HG03108 (cell line): ENCODE results near the gene TIMP4.

ENCODE experiments used
- ATAC-seq: cut with Tn5 transposase; IDR thresholded peaks from one replicate; pipeline ENCODE4 v1.9.1; 2021; ENCODE audit warnings: moderate library complexity; ENCODE audit not compliant: unreplicated experiment

The TIMP4 gene

DNA sequence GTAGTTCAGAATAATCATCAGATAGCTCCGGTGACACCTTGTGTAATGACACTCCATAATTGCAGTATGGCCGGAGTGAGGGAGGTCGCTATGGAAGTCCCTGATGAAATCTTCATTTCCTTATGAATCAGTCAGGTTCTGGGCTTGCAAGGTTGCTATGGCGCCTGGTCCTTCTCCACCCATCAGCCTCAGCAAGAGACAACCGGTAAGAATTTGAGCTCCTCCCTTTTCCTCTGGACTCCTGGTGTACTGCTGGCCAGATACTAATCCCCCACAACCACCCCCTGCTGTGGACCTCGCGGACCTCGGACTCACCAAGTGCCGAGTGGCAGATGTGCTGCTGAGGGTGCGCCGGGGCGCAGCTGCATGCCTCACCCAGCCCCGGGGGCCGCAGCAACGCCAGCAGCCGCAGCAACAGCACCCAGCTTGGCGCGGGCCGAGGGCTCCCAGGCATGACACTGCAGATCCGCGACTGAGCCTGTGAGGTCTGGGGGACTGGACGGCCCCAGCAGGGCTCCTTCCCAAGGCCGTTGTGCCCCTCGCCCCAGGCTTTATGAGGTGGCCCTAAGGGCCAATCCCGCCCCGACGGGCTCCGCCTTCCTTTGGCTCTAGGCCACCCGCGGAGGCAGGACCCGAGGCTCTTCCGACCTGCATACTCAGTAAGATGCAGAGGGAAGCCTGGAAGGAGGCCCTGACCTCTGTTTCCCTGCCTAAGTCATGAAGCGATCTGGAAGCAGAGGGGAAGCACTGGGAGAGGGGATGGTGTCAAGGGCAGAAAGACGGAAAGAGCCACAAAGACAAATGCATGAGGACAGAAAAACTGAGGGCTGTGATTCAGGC, at the start of gene TIMP4:
Gene TIMP4 (minus strand): TSS at position 526 of the 840 bp plus-strand sequence. CDS start 72 bp downstream, at position 454.
- ATAC-seq: no peak

DNA sequence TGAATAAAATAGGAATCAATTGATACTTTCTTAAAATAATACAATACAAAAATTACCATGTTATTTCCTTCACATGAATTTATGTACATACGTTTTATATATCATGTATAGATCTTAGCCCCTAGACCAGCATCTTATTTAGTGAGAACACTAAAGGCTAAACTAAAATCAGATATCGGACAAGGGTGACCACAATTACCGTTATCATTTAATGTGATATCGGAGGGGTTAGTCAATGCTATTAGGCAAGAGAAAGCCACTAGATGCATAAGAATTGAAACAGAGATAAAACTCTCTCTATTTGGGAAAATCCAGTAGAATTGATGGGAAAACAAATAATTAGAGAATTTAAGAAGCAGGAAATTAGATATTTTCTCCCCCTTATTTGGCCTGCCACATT, 46.5 kb upstream of the TIMP4 start:
- no peak for ATAC-seq

DNA sequence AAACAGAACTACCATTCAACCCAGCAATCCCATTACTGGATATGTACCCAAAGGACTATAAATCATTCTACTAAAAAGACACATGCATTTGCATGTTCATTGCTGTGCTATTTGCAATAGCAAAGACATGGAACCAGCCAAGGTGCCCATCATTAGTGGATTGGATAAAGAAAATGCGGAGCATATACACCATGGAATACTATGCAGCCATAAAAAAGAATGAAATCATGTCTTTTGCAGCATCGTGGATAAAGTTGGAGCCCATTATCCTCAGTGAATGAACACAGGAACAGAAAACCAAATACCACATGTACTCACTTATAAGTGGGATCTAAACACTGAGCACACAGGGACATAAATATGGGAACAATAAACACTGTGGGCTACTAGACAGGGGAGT, 43.1 kb upstream of the TIMP4 start:
- no peak for ATAC-seq

DNA sequence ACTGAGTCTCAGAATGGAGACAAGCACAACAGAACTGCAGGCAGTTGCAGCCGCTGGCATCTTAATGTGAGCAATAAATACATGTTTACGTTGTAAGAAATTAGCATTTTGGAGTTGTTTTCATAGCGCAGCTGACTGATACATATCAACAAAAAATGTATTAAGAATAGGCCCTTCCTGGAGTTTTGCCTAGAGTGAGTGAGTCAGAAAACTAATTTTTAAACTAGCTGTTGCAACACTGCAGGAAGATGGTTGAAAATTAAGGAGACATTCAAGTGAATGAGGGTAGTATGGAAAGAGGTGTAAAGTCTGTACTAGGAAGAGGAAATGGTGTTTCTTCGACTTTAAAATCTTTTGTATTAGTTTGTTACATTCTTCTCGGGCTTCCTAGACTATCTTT, 39.6 kb upstream of the TIMP4 start:
- no peak for ATAC-seq

DNA sequence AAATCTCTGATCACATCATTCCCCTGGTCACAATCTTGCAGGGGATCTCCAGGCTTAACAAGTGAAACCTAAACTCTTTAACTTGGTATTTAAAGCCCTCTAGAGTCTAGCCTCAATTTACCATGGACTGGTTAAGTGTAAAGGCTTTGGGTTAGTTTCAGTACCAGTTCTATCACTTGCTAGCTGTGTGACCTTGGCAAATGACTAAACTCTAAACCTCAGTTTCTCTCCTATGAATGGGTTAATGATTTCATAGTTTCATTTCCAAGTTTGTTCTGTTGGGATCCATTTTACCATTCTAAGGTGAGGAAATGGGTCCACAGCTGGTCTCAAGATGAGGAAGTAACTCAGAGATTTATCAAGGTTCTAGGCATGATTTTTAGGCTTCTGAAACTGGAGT, 38.8 kb upstream of the TIMP4 start:
- no peak for ATAC-seq

DNA sequence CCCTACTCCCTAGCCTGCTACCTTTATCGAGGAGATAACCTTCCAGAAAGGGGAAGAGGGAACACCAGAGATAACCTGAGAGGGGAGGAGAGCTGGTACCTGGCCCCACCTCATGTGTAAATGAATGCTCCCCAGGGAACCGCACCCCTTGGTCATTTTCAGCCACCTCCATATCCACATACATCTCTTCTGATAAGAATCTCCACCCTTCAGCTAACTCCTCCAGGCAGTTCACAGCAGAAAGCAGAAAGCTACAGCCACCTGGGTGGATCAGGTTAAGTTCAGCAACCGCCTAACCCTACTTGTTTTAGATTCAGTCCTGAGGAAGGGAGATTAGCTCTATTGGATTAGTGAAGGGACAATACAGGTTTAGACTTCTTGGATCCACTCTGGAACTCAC, 38.0 kb upstream of the TIMP4 start:
- ATAC-seq: no peak

DNA sequence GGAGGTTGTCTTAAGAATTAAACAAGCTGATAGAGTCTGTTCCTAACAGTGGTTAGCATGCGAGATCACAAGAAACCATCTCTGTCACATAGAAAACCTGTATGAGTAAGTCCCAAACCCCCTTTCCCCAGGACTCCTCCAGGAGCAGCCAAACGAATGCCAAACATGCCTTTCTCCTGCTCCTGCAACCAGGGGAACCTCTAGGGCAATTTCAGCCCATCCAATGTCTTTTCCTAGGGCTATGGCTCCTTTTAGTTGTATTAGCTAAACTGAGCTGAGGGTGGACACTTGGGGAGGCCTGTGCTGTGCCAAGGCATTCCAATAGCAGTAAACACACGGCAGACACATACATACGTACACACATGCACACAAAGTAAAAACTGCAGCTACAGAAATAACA, 36.5 kb upstream of the TIMP4 start:
- no peak for ATAC-seq

DNA sequence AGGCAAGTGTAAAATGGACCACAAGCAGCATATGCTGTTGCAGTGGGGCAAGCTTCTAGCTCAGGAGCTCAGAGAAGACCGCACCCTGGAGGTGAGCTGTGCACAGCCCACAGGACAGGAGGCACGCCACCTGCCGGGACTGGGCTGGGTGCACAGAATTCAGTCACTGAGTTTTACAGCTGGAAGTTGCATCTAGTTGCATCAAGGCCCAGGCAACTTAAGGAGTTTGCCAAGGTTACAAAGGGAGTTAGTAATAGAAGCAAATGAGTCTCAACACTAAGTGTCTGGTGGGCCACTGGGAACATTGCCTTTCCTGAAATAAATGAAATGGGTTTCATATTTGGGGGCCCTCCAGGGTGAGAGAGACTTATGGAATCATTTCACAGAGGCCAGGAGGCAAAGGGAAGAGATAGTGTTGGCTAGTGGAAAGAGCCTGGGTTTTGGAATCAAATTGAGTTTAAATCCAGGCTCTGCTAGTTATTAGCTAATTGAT, 36.0 kb upstream of the TIMP4 start:
- ATAC-seq: peak; percentile 59

DNA sequence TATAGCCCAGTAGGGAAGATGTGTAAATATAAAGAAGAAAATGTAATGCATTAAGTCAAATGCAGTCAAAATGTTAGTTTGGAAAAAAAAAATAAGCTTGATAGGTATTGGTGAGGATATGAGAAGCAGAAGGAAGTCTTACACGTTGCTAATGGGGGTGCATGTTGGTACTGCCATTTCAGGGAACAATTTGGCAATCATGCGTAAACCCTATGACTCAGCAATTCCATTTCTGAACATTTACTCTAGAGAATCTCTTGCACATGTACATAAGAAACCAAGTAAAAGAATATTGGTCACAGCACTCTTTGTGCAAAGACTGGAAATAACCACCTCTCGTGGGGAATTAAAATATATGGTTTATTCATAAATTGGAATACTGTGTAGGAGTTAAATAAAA, 35.5 kb upstream of the TIMP4 start:
- peak; percentile 26 for ATAC-seq

DNA sequence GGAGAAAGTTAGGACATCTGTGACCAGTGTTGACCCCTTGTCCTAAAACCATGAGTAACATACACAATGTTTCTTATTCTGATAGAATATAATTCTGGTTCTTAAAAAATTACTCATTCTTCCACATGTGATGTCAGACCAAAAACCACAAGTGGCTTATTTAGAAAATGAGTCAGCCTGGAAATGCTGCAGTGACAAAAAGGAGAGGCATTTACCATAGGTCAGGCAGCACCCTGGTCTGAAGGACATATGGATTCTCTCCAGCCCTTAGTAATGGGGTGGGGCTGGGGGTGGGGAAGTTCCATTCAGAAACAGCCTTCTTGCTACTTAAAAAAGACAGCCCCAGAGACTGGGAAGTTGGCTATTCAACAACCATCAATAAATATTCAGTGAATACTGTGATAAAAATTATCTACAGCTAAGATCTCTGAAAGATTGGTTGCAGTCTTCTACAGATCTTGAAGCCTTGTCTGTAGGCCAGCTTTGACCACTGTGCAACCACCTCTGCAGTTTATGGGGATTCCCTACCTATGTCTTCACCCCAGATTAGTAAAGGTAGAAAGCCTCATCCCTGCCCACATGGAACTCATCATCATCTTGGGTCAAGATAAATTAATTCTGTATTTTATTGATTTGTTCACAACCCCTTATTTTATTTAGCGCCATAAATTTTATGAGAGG, 34.9 kb upstream of the TIMP4 start:
- peak; percentile 48 for ATAC-seq

DNA sequence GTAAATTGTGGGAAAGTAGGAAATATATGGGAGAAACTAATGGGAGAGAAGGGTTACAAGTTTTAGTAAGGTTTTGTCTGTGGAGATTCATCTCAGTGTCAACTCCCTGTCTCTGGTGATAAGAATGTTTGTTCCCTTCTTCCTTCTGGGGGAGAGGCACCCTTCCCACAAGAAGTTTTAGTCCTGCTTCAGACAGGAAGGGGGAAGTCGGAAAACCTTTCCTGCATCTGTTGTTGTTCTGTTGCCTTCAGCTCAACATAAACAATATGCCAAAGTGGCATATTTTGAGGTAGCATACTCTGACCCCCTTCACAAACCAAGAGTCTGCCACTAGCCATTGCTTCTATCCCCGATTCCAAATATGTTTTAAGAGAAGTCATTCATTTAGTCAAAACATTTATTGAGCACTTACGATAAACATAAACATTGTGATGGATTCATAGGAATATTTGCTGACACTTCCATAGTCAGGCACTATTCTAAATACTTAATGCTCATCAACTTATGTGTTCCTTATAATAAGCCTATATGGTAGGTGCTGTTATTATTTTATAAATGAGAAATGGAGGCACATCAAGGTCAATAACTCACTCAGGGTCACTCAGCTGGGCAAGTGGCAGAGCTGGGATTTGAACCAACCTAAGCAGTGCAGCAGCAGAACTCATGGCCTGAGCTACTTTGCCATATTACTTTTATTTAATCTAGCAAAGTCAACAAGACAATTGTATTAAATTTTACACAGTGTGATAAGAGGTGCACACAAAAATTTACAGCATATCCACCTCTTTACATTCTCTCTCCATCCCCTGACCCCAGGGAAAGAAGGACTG, 34.2 kb upstream of the TIMP4 start:
- ATAC-seq: no peak

DNA sequence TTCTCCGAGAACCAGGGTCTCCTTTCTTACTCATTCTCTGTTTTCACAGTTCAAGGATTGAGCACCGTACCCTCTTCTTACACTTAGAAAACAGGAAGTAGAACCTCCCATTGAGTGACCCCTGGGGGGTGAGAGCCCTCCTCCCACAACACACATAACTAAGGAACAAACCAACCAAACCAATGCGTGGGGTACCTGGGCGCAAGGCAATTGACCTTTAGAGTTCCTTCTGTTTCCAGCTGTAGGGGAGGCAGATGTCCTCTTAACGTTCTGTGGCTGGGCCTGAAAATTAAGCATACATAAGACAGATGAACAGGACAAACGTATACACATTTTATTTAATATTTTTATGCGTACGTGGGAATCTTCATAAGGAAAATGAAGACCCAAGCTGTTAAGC, 33.5 kb upstream of the TIMP4 start:
- ATAC-seq: no peak

DNA sequence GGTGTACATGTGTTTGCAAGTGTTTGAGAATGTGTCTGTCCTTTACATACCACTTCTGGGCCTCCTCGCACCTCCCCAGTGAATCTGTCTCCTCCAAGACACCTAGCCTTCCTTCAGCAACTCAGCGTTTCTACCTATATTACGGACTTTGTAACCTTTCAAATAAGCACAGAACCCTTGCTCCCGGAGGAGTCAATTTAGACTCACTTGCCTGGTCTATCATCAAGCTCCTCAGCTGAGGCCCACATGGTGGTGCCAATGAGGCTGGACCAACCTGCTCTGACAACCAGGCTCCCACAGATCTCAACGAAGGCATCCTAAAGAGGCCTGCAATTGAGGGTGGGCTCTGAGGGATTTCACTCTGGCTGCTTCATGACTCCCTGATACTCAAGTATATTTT, 32.8 kb upstream of the TIMP4 start:
- no peak for ATAC-seq

DNA sequence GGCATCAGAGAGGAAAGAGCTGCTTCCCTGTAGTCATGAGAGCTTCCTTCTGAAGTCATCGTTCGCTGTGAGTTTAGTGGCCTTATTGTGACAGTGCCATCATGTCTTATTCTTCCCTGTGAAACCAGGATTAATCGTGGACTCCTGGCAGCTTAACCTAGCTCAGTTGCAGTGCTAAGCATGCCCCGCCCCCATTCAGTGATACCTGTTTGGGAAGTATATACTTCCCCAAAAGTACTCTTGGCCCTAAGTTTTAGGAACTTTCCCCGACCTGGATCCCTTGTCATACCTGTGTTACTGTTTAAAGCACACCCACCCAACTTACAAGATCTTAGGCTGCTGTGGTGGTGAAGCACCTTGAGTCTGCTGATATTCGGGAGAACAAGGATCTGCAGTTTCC, 32.1 kb upstream of the TIMP4 start:
- no peak for ATAC-seq

DNA sequence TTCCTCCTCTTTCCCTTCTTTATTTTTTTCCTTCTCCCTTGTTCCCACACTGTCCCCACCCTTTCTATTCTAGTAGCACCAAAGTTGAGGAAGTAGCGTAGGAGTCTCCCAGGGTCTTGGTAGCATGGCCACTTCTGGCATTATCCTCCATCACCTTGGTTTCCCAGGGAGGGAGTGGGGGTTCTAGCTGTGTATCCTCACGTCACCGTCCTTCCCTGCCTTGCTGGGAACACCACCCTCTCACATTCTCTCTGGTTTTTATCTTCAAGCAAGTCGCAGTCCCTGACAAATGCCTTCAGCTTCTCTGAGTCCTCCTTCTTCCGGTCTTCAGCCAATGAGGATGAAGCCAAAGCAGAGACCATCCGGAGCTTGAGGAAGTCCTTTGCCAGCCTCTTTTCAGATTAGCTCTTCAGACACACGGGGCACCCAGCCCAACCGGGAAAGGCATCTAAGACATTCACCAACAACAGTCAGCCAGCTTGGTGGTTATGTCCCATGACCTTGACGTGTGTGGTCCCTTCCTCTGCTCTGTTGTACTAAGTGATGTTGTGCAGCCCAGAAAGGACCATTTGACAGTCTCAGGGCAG, 31.6 kb upstream of the TIMP4 start:
- no peak for ATAC-seq

DNA sequence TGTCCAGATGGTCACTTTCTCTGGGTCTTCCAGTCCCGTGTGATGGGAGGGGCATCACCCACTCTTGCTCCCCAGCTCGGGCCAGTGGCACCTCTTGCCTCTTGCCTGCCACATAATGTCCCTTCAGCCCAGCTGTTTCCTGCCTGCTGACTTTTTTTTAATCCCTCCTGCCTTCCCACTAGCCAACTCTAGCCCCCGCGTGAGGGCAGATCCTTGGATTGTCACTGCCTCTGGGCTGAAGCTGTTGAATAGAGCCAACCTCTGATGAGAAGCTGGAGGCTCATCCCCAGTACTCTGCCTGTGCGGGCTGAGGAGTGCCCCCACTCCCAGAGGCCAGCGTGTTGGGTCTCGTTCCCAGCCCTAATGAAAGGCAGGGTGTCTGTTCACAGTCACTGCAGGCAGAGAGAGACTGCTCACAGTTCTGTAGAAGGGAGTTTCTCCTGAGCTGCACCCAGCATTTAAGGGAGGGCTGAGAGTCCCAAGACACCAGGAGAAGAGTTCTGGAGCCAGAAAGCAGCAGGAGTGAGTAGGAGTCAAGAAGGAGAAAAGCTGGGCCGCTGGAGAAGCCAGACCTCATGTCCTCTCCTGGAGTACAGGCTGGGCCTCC, 30.1 kb upstream of the TIMP4 start:
- no peak for ATAC-seq

DNA sequence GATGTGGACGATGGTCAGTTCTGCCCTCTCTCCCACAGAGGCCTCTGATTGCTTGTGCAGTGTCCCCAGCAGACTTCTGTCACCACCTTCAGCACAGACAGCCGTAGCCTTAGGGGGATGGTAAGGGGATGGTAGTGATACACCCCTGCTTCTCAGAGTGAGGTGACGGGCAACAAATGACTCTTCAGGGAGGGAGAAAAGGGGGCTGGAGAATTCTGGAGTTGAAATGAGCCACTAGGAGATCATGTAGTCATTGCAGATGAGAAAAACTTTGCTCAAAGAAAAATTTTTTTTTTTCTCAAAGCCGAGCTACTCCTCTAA, 29.6 kb upstream of the TIMP4 start:
- no peak for ATAC-seq

DNA sequence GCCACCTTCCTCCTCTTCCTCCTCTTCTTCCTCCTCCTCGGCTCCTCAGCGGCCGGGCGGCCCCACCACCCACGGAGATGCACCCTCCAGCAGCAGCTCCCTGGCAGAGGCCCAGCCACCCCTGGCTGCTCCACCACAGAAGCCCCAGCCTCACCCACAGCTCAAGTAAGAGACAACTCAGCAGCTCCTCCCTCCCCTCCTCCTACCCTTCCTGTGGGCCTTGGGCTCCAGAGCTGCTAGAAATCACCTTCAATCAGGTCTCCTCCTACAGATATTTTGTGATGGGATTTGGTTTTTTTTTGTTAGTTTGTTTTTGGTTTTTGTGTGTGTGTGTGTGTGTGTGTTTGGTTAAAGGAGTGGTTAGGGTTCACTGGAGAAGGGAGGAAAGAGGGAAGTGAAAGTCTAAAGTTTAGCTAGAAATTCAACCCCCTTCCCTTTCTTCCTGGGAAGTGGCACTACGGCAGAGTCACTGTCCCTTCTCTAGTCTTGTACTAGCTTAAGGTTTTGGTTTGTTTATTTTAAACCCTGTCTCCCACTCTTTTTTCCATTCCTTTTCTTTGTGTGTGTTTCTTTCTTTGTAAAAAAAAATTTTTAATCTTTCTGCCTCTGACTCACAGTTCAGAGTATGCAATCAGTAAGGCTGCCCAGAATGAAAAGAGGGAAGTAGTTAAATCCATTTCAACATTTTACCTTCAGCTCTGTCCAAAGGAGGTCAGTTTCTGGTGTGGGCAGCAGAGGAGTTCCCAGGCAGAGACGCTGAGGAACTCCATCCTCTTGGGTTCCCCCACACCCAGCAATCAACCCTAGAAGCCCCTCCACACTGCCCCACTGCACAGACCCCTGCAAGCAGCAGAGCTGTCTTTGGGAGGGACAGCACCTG, 29.0 kb upstream of the TIMP4 start:
- ATAC-seq: peak; percentile 54

DNA sequence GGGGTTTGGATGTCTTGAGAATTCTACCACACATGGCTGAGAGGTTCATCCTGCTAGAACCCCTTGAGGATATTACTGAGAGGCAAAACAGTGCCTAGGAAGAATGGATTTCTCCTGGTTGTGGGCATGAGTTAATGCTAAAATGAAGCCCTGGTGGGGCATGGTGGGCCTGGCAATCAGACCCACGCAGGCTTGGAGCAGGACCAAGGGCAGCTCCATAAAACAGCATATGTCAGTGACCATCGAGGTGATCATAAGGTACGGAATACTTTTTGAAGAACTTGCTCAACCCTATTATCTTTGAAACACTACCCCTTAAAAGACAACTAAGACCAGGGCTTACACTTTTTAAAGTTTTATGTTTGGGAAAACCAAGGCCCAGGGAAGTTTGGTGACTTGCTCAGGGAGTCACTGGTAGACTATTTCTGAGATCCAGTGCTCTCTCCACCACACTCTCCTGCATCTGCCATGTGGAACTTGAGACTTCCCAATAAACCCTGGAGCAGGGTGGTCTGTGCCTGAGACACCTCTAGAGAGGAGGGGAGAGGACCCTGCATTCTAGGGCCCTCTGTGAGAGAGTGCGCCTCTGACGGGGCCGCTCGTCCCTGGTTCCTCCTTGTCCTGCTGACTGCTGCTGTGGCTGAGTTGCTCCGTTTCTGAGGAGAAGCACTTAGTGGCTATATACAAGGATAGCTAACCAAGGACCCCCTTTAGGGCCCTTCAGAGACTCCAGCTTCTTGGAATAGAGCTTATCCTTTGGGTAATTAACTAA, 28.0 kb upstream of the TIMP4 start:
- no peak for ATAC-seq
